DOHH2 (cell line): ENCODE results near the gene ABLIM1.

Experiments
- H3F3A ChIP-seq: fragments of 200-600 bp; sonication (generic), shearing (Covaris generic); 2 replicates; pipeline ENCODE4 v1.6.0; 2016; ENCODE audit warnings: antibody characterized with exemption, mild to moderate bottlenecking; ENCODE audit not compliant: control insufficient read depth, insufficient read depth
- H3K27ac ChIP-seq: fragments of 200-600 bp; sonication (generic); 2 replicates; pipeline ENCODE4 v1.5.1; 2014; ENCODE audit warnings: low read depth, mild to moderate bottlenecking, low read length, moderate library complexity
- H3K27me3 ChIP-seq: fragments of 200-600 bp; sonication (generic); 2 replicates; pipeline ENCODE4 v1.6.1; 2014; ENCODE audit warnings: mild to moderate bottlenecking, low read length, mixed read lengths; ENCODE audit not compliant: control insufficient read depth
- H3K36me3 ChIP-seq: fragments of 200-600 bp; sonication (generic); 2 replicates; pipeline ENCODE4 v1.6.1; 2014; ENCODE audit warnings: mild to moderate bottlenecking, low read length, moderate library complexity, mixed read lengths; ENCODE audit not compliant: control insufficient read depth
- H3K4me1 ChIP-seq: fragments of 200-600 bp; sonication (generic); 2 replicates; pipeline ENCODE4 v1.6.1; 2014; ENCODE audit warnings: mild to moderate bottlenecking, low read length, mixed read lengths; ENCODE audit not compliant: control insufficient read depth
- H3K4me2 ChIP-seq: fragments of 200-600 bp; sonication (generic); 2 replicates; pipeline ENCODE4 v1.6.0; 2014; ENCODE audit warnings: mild to moderate bottlenecking, low read length, moderate library complexity
- H3K4me3 ChIP-seq: fragments of 200-600 bp; sonication (generic); 2 replicates; pipeline ENCODE4 v1.5.1; 2014; ENCODE audit warnings: mild to moderate bottlenecking, low read length, mixed read lengths
- H3K79me2 ChIP-seq: fragments of 200-600 bp; sonication (generic); 2 replicates; pipeline ENCODE4 v1.6.1; 2014; ENCODE audit warnings: mild to moderate bottlenecking, low read length, mixed read lengths; ENCODE audit not compliant: control insufficient read depth
- H3K9me2 ChIP-seq: fragments of 200-600 bp; sonication (generic); replicated peaks from 2 replicates; pipeline ENCODE4 v1.6.1; 2014; ENCODE audit warnings: mild to moderate bottlenecking, low read length, mixed read lengths; ENCODE audit not compliant: control insufficient read depth
- H3K9me3 ChIP-seq: fragments of 200-600 bp; sonication (generic); 2 replicates; pipeline ENCODE4 v1.6.1; 2014; ENCODE audit warnings: antibody characterized with exemption, low read length, mixed read lengths; ENCODE audit not compliant: control insufficient read depth, insufficient read depth
- H4K20me1 ChIP-seq: fragments of 200-600 bp; sonication (generic); 2 replicates; pipeline ENCODE4 v1.6.0; 2014; ENCODE audit warnings: low read depth, mild to moderate bottlenecking, antibody characterized with exemption, low read length, moderate library complexity; ENCODE audit not compliant: control insufficient read depth, insufficient read depth
- EZH2phosphoT487 ChIP-seq: fragments of 200-600 bp; sonication (generic); IDR thresholded peaks from 2 replicates; pipeline ENCODE4 v1.6.1; 2017; ENCODE audit warnings: borderline replicate concordance, mild to moderate bottlenecking, antibody characterized with exemption, low read length, moderate library complexity, mixed read lengths
- TF ChIP-seq, protein P1 (sequence below): fragments of 200-600 bp; sonication (generic); IDR thresholded peaks from one replicate; pipeline ENCODE4 v1.5.1; 2014; ENCODE audit warnings: antibody characterized with exemption, mild to moderate bottlenecking, low read depth, low read length; ENCODE audit not compliant: poor library complexity, severe bottlenecking

ABLIM1 gene

DNA sequence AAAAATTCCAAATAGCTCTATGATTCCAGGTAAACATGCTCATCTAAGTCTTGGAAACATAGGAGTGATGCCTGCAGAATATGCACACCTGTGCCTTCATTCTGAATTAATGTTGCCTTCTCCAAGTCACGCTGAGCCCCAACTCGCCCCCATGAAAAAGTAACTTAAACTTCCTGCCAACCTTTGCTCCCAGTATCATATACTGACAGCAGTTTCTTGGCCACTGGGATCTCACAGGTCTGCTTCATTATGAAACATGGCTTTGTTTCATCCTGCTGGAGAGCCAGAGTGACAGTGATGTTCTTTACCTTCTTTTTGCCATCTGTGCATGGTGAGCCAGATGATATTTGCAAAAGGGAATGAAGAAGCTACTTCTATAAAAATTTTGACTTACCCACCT is 34.9 kb downstream of the ABLIM1 start:
- Histone ChIP-seq H3K4me2 (no peak overlapping the region), H3F3A (no peaks in the 10 kb centered on the region), H3K27ac (no peak overlapping the region), H3K9me3 (peaks cover 2% of the 10 kb centered on the region; the same call in 1 of the 2 replicates), H3K9me2 (no peaks in the 10 kb centered on the region), H3K4me1 (no peaks in the 10 kb centered on the region), H3K79me2 (no peaks in the 10 kb centered on the region), H3K27me3 (peaks cover 4% of the 10 kb centered on the region; the same call in 1 of the 2 replicates), H3K4me3 (no peak overlapping the region), H4K20me1 (no peaks in the 10 kb centered on the region), H3K36me3 (no peaks in the 10 kb centered on the region)
- no peak for TF ChIP-seq EZH2phosphoT487
- TF ChIP-seq, protein P1, sequence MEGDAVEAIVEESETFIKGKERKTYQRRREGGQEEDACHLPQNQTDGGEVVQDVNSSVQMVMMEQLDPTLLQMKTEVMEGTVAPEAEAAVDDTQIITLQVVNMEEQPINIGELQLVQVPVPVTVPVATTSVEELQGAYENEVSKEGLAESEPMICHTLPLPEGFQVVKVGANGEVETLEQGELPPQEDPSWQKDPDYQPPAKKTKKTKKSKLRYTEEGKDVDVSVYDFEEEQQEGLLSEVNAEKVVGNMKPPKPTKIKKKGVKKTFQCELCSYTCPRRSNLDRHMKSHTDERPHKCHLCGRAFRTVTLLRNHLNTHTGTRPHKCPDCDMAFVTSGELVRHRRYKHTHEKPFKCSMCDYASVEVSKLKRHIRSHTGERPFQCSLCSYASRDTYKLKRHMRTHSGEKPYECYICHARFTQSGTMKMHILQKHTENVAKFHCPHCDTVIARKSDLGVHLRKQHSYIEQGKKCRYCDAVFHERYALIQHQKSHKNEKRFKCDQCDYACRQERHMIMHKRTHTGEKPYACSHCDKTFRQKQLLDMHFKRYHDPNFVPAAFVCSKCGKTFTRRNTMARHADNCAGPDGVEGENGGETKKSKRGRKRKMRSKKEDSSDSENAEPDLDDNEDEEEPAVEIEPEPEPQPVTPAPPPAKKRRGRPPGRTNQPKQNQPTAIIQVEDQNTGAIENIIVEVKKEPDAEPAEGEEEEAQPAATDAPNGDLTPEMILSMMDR = no peak

DNA sequence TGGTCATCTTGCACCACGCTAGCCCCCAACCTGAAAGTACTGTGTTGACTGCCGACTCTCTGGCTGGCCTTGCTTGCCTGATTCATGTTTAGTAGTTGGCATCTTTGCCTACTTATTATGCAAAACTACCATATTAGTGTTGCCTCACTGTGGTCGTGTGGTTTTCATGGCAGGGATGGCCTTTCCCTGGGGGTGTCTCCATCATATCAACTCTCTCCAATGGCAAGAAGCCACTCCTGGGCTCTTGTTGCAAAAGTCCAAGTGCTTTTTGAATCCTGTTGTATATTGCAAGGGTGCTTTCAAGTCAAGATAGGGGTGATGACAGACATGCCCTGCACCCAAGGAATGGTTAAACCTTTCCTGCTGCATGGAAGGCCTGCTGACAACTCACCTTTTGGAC is 39.4 kb downstream of the ABLIM1 start:
- no peaks in the 10 kb centered on the region for H3K79me2 ChIP-seq
- H3K4me3 ChIP-seq = no peak overlapping the region
- H3K9me3 ChIP-seq = no peaks in the 10 kb centered on the region; the same call in 1 of the 2 replicates
- H4K20me1 ChIP-seq = no peaks in the 10 kb centered on the region
- no peak overlapping the region for H3K27ac ChIP-seq
- H3K36me3 ChIP-seq = no peaks in the 10 kb centered on the region
- TF ChIP-seq, protein P1 = no peak
- no peak for TF ChIP-seq EZH2phosphoT487
- no peaks in the 10 kb centered on the region for H3F3A ChIP-seq
- 0 out of 2 replicates have a peak, but pooled peaks cover 3% of the 10 kb centered on the region for H3K27me3 ChIP-seq
- H3K4me1 ChIP-seq = no peaks in the 10 kb centered on the region
- H3K4me2 ChIP-seq = no peak overlapping the region
- no peaks in the 10 kb centered on the region for H3K9me2 ChIP-seq

DNA sequence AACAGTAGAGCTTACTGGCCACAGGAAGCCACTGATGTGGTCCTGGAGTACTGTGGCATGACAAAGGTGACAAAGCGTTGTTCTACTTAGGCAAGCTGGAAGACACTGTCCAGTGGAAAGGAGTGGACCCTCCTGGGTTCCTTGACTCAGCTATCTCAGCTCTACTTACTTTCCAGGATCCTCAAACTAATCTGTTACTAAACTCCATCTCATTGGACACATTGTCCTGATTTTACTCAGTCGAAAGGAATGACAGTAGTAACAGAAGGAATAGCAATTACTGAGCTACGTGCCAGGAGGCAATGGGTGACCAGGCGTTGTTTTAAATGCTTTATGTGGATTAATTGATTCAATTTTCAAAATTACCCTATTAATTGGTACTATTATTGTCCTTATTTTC is 41.6 kb downstream of the ABLIM1 start:
- Histone ChIP-seq H3K4me1 (no peaks in the 10 kb centered on the region), H3K27me3 (no peaks in the 10 kb centered on the region), H3K79me2 (no peaks in the 10 kb centered on the region), H3K9me3 (no peaks in the 10 kb centered on the region), H3K27ac (no peak overlapping the region), H3K4me2 (no peak overlapping the region), H3K9me2 (no peaks in the 10 kb centered on the region), H3F3A (no peaks in the 10 kb centered on the region), H4K20me1 (no peaks in the 10 kb centered on the region), H3K36me3 (no peaks in the 10 kb centered on the region), H3K4me3 (no peak overlapping the region)
- TF ChIP-seq, protein P1 = no peak
- no peak for TF ChIP-seq EZH2phosphoT487
